Panc1 (cell line): Measurements from ENCODE around the gene AHRR. TPM values are rescaled to one million over a fixed set of nuclear protein-coding genes. Genes with fewer than 3 reads are reported as not detected.

Experiments used
- ATAC-seq: fragments of 200-7000 bp; cut with Tn5 transposase; 2 replicates; pipeline ENCODE4 v1.9.1; 2020; ENCODE audit warnings: mild to moderate bottlenecking, moderate library complexity
- BruUV-seq: library from RNA; stranded (reverse); fragments of 400-500 nt; replicated peaks from 2 replicates; lab custom pipeline; 2021; lab: Mats Ljungman, UMichigan
- CTCF ChIA-PET: fragments of 300-600 bp; sonication (Branson Sonifier 250); formaldehyde crosslinking; loops from one replicate; lab custom pipeline; 2022; ENCODE audit warnings: antibody characterized with exemption; lab: Charles Lee
- POLR2A ChIA-PET: fragments of 300-600 bp; sonication (Branson Sonifier 250); formaldehyde crosslinking; loops from one replicate; lab custom pipeline; 2022; ENCODE audit warnings: antibody characterized with exemption; lab: Charles Lee
- DNase-seq: peaks from one replicate; pipeline ENCODE4 v3.0.0-alpha.2; 2010; ENCODE audit warnings: low read depth, low spot score
- H3K27ac ChIP-seq: 2 replicates; pipeline ENCODE4 v1.5.1; 2011; ENCODE audit warnings: mild to moderate bottlenecking, low read length, inconsistent platforms
- H3K27me3 ChIP-seq: fragments of 200-500 bp; sonication (Bioruptor generic); 2 replicates; pipeline ENCODE4 v1.6.0; 2014; ENCODE audit warnings: low read length, inconsistent platforms; ENCODE audit not compliant: control insufficient read depth, insufficient read depth
- H3K36me3 ChIP-seq: fragments of 200-500 bp; sonication (Bioruptor generic); 2 replicates; pipeline ENCODE4 v1.5.1; 2014; ENCODE audit warnings: inconsistent platforms, mild to moderate bottlenecking, low read length, moderate library complexity; ENCODE audit not compliant: control insufficient read depth, insufficient read depth
- H3K4me1 ChIP-seq: 2 replicates; pipeline ENCODE4 v1.5.1; 2011; ENCODE audit warnings: inconsistent platforms, mild to moderate bottlenecking, low read length, moderate library complexity; ENCODE audit not compliant: control insufficient read depth, insufficient read depth
- H3K4me3 ChIP-seq, 2 experiments: 2 replicates each; pipeline ENCODE4 v1.5.1; 2011 to 2012; ENCODE audit warnings: low read depth in 2 of 2, low read length in 2 of 2, mild to moderate bottlenecking in 2 of 2, inconsistent platforms in 1 of 2, moderate library complexity in 1 of 2
- H3K9me3 ChIP-seq: fragments of 200-500 bp; sonication (Bioruptor generic); 2 replicates; pipeline ENCODE4 v1.5.1; 2014; ENCODE audit warnings: low read depth, mild to moderate bottlenecking, inconsistent platforms, low read length, moderate library complexity; ENCODE audit not compliant: control insufficient read depth, insufficient read depth
- CTCF ChIP-seq: fragments of 450-650 bp; IDR thresholded peaks from 2 replicates; pipeline ENCODE4 v1.5.1; 2017; ENCODE audit warnings: mild to moderate bottlenecking
- POLR2AphosphoS5 ChIP-seq: IDR thresholded peaks from 2 replicates; pipeline ENCODE4 v1.6.1; 2012; ENCODE audit warnings: mild to moderate bottlenecking, low read depth, low read length, moderate library complexity
- SIN3A ChIP-seq: IDR thresholded peaks from 2 replicates; pipeline ENCODE4 v1.6.1; 2012; ENCODE audit warnings: low read depth, mild to moderate bottlenecking, low read length, moderate library complexity, borderline replicate concordance; ENCODE audit not compliant: insufficient read depth
- TCF7L2 ChIP-seq: IDR thresholded peaks from 2 replicates; pipeline ENCODE4 v1.6.1; 2011; ENCODE audit warnings: mild to moderate bottlenecking, low read depth, low read length, inconsistent platforms
- in situ Hi-C: cut with HindIII; loops from 2 replicates; pipeline ENCODE4 v1.10.0; 2016; ENCODE audit warnings: low sequenced_read_pairs, low pct_unique_long_range_greater_than_20kb
- intact Hi-C: fragments of 100-400 bp; cut with micrococcal nuclease; formaldehyde crosslinking; loops from one replicate; pipeline ENCODE4 v1.10.0; 2022; ENCODE audit not compliant: unreplicated experiment
- total RNA-seq: library from RNA; stranded (reverse); gene quantifications from one replicate; pipeline ENCODE4 v1.2.1, GENCODE V29; 2021; ENCODE audit not compliant: unreplicated experiment
- TF ChIP-seq, protein P1 (sequence below), 2 experiments: IDR thresholded peaks; 2 replicates each; pipeline ENCODE4 v1.6.1; 2011 to 2012; ENCODE audit warnings: low read depth in 2 of 2, control low read depth in 1 of 2, low read length in 1 of 2, mild to moderate bottlenecking in 1 of 2, moderate library complexity in 1 of 2; ENCODE audit not compliant: insufficient read depth in 1 of 2

The AHRR gene
- total RNA-seq, 1 experiment from 2014 or later, result 23.6 TPM

DNA sequence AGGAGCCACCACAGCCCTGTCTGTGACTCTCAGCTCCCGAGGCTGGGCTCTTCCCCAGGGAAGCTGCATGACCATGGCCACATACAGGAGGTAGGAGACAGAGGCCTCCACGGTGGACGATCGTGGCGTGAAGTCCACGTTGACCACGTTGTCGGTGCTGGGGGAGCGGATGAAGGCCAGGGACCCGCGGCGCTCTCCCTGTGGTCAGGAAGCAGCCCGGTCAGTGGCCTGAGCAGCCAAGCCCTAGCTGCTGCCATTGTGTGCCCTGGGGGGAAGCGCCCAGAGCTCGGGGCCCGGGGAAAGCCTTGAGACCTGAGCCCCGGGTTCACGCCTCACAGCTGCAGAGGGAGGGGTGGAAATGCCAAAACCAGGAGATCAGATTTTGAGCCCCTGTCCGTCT lies 155.7 kb downstream of the AHRR start:
- DNase-seq (no peak), ATAC-seq (no peak)
- intact Hi-C loops (loop anchor here (10.0 kb wide), 1 partner anchor 138 kb away; the partner anchor contains the start of gene CEP72), in situ Hi-C loops (no loop called here)
- CTCF ChIA-PET, result no interaction called here
- no peak for TF ChIP-seq TCF7L2
- no peak for TF ChIP-seq SIN3A
- TF ChIP-seq, protein P1, sequence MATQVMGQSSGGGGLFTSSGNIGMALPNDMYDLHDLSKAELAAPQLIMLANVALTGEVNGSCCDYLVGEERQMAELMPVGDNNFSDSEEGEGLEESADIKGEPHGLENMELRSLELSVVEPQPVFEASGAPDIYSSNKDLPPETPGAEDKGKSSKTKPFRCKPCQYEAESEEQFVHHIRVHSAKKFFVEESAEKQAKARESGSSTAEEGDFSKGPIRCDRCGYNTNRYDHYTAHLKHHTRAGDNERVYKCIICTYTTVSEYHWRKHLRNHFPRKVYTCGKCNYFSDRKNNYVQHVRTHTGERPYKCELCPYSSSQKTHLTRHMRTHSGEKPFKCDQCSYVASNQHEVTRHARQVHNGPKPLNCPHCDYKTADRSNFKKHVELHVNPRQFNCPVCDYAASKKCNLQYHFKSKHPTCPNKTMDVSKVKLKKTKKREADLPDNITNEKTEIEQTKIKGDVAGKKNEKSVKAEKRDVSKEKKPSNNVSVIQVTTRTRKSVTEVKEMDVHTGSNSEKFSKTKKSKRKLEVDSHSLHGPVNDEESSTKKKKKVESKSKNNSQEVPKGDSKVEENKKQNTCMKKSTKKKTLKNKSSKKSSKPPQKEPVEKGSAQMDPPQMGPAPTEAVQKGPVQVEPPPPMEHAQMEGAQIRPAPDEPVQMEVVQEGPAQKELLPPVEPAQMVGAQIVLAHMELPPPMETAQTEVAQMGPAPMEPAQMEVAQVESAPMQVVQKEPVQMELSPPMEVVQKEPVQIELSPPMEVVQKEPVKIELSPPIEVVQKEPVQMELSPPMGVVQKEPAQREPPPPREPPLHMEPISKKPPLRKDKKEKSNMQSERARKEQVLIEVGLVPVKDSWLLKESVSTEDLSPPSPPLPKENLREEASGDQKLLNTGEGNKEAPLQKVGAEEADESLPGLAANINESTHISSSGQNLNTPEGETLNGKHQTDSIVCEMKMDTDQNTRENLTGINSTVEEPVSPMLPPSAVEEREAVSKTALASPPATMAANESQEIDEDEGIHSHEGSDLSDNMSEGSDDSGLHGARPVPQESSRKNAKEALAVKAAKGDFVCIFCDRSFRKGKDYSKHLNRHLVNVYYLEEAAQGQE (IDR thresholded peaks at IDR 0.05; ENCODE audit: insufficient read depth in 1 of 2, low read depth in 2 of 2, low read length in 1 of 2), result no peak
- no peak for TF ChIP-seq POLR2AphosphoS5
- no peak for TF ChIP-seq CTCF
- no peaks in the 10 kb centered on the region for H3K9me3 ChIP-seq
- peaks cover 5% of the 10 kb centered on the region for H3K4me1 ChIP-seq
- BruUV-seq, result no TSS peak
- no peaks in the 10 kb centered on the region for H3K36me3 ChIP-seq
- no peak overlapping the region for H3K27ac ChIP-seq
- H3K27me3 ChIP-seq, result no peaks in the 10 kb centered on the region
- POLR2A ChIA-PET, result no interaction called here
- no peak overlapping the region for H3K4me3 ChIP-seq

- no peak overlapping the region for H3K4me3 ChIP-seq
- DNase-seq (no peak), ATAC-seq (no peak)
- ChIA-PET CTCF (no interaction called here), POLR2A (no interaction called here)
- BruUV-seq, result no TSS peak
- H3K4me1 ChIP-seq, result peaks cover 5% of the 10 kb centered on the region
- no peaks in the 10 kb centered on the region for H3K36me3 ChIP-seq
- no peak overlapping the region for H3K27ac ChIP-seq
- H3K9me3 ChIP-seq, result no peaks in the 10 kb centered on the region
- no peaks in the 10 kb centered on the region for H3K27me3 ChIP-seq
- intact Hi-C loops (loop anchor here (10.0 kb wide), 1 partner anchor 137 kb away; the partner anchor contains the start of gene CEP72), in situ Hi-C loops (no loop called here)
- TF ChIP-seq, protein P1 (IDR thresholded peaks at IDR 0.05; ENCODE audit: insufficient read depth in 1 of 2, low read depth in 2 of 2, low read length in 1 of 2), result no peak
- TF ChIP-seq CTCF, result no peak
- no peak for TF ChIP-seq POLR2AphosphoS5
- no peak for TF ChIP-seq TCF7L2
- no peak for TF ChIP-seq SIN3A
These were observed 156.4 kb downstream of the AHRR start for GRCh38 chr5:477871-478270.
